ENCODE results near the gene CYP39A1.

DNA sequence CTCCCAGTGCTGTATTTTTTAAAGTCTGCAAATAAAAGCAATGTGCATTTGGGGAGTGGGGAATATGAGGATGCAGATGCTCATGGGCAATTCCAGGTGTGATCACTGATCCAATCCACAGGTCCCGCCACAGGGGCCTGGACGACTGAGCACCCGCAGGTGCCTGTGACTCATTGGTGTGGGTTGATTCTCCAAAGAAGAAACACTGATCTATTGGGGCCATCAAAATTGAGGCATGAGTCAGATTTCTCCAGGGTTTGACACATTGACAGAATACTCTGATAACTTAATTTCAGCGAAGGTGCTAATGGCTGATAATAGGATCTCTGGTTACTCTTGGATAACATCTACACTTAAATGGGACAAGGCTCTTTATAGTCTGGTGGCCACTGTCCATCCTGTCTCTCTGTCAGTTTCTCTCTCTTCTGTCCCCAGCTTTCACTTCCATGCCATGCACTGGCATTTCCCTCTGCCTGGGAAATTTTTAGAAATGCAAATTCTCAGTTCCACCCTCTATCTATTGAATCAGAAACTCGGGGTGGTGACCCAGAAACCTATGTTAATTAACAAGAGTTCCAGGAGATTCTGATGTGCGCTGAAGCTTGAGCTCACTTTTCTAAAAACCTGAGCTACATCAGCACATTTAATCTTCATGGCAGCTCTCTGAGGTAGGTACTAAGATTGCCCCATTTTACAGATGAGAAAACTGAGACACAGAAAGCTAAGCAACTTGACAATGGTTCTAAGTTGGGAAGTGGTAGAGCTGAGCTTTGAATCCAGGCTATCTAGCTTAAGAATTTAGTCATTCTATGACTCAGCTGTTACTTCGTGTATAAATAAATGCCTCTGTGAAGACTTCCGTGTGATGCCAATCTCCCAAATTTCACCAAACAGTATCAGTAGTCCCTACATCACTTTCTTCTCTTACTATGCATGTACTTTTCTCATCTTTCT lies 151.2 kb downstream of the CYP39A1 start:
- no peak for TF ChIP-seq JUN (IDR thresholded peaks at IDR 0.05)
- no peak for TF ChIP-seq POLR2A (IDR thresholded peaks at IDR 0.05; ENCODE audit: low read length)
- no peak for TF ChIP-seq CHD4 (IDR thresholded peaks at IDR 0.05; ENCODE audit: borderline replicate concordance)
- TF ChIP-seq, protein P1, sequence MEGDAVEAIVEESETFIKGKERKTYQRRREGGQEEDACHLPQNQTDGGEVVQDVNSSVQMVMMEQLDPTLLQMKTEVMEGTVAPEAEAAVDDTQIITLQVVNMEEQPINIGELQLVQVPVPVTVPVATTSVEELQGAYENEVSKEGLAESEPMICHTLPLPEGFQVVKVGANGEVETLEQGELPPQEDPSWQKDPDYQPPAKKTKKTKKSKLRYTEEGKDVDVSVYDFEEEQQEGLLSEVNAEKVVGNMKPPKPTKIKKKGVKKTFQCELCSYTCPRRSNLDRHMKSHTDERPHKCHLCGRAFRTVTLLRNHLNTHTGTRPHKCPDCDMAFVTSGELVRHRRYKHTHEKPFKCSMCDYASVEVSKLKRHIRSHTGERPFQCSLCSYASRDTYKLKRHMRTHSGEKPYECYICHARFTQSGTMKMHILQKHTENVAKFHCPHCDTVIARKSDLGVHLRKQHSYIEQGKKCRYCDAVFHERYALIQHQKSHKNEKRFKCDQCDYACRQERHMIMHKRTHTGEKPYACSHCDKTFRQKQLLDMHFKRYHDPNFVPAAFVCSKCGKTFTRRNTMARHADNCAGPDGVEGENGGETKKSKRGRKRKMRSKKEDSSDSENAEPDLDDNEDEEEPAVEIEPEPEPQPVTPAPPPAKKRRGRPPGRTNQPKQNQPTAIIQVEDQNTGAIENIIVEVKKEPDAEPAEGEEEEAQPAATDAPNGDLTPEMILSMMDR (IDR thresholded peaks at IDR 0.05) = no peak

Measured in A549 (cell line).